LNCaP clone FGC (cell line): ENCODE results near the gene LRSAM1.

Source experiments
- DNase-seq: peaks from one replicate; pipeline ENCODE4 v3.0.0-alpha.2; 2011; ENCODE audit warnings: low read depth
- H3K4me3 ChIP-seq: 2 replicates; pipeline ENCODE4 v1.5.1; 2011; ENCODE audit warnings: mild to moderate bottlenecking, low read depth, low read length, control low read depth
- TF ChIP-seq, protein P1 (sequence below): IDR thresholded peaks from 2 replicates; pipeline ENCODE4 v1.5.1; 2012; ENCODE audit warnings: mild to moderate bottlenecking; ENCODE audit not compliant: control insufficient read depth, insufficient read depth; ENCODE audit errors: extremely low read depth

Gene LRSAM1

DNA sequence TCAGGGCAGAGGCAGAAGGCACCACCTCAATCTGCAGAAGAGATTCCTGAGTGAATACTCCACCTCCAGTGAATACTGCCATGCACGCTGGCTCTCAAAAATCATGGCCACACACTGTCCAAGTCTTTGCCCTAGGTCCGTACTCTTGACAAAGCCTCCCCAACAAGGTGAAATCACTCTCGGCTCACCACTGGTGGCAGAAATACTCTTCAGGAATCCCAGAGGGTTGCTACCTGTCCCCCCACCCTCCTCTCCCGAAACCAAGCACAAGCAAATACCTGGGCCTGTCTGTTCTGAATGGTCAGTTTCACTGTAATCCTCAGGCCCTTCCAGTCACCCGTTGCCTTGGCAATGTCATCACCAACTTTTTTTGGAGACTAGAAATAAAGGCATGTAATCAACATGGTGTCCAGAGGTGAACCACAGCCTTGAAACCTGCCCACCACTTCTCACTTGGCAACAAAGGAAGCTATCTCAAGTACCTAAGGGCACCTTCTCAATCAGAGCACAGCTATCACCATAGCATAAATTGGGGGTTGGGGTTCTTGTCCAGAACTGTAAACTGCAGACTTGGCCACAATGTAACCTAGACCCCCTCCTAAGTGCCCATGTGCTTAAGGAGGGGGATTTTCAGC lies 1.9 kb upstream of the LRSAM1 start:
- no peak for DNase-seq
- H3K4me3 ChIP-seq: peak overlapping the region; percentile 81

GRCh38 chr9:127450243-127450760 lies 1.0 kb upstream of the LRSAM1 start:
- H3K4me3 ChIP-seq: peak overlapping the region; percentile 81
- TF ChIP-seq, protein P1, sequence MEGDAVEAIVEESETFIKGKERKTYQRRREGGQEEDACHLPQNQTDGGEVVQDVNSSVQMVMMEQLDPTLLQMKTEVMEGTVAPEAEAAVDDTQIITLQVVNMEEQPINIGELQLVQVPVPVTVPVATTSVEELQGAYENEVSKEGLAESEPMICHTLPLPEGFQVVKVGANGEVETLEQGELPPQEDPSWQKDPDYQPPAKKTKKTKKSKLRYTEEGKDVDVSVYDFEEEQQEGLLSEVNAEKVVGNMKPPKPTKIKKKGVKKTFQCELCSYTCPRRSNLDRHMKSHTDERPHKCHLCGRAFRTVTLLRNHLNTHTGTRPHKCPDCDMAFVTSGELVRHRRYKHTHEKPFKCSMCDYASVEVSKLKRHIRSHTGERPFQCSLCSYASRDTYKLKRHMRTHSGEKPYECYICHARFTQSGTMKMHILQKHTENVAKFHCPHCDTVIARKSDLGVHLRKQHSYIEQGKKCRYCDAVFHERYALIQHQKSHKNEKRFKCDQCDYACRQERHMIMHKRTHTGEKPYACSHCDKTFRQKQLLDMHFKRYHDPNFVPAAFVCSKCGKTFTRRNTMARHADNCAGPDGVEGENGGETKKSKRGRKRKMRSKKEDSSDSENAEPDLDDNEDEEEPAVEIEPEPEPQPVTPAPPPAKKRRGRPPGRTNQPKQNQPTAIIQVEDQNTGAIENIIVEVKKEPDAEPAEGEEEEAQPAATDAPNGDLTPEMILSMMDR: no peak
- no peak for DNase-seq

More for the DNA sequence above, 1.9 kb upstream of the LRSAM1 start:
- TF ChIP-seq, protein P1: no peak

DNA sequence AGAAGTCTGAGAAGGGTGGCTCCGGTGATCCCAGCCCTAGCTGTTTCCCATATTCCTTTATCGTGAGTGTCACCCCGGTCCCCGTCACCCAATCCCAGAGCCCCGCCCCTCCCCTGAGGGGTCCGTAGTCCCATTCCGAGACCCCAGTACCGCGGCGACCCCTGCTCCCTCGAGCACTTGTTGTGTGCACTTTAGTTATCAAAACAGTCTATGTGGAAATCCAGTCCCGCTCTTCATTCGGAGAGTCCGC lies 223 bp downstream of the LRSAM1 start:
- no peak for DNase-seq
- peak overlapping the region; percentile 81 for H3K4me3 ChIP-seq
- TF ChIP-seq, protein P1: no peak

- TF ChIP-seq, protein P1: no peak
- DNase-seq: no peak
- peak overlapping the region; percentile 81 for H3K4me3 ChIP-seq
Observed at GRCh38 chr9:127451858-127452656, 747 bp downstream of the LRSAM1 start.

GRCh38 chr9:127452691-127453090 lies 1.4 kb downstream of the LRSAM1 start:
- DNase-seq: peak; percentile 94
- TF ChIP-seq, protein P1: no peak
- peak overlapping the region; percentile 81 for H3K4me3 ChIP-seq

- no peak for DNase-seq
- TF ChIP-seq, protein P1: peak; percentile 63
- H3K4me3 ChIP-seq: no peak overlapping the region
Observed at GRCh38 chr9:127455324-127455992, 4.1 kb downstream of the LRSAM1 start.
